ENCODE data around the gene FLNB. TPM values are rescaled to one million over a fixed set of nuclear protein-coding genes. Genes with fewer than 3 reads are reported as not detected.

FLNB gene
- total and polyA plus RNA-seq, 2 of the 8 experiments (the other 6 are each of a cell fraction or from before 2014, with no cell fraction given): 72.3 to 118 TPM

- peaks cover 0 to 3% of the 10 kb centered on the region in 2 experiments for H4K20me1 ChIP-seq (replicated peaks in 1 of 2; ENCODE audit: control insufficient read depth in 1 of 2, insufficient read depth in 2 of 2, low read length in 2 of 2)
- no peaks in the 10 kb centered on the region for H3K79me2 ChIP-seq (ENCODE audit: control insufficient read depth in 1 of 2, insufficient read depth in 2 of 2, low read length in 2 of 2)
- H3K27ac ChIP-seq (ENCODE audit: low read depth, low read length): no peak overlapping the region
- H4K8ac ChIP-seq (ENCODE audit: extremely low read depth, insufficient read depth, low read length): peak overlapping the region; percentile 80; the same call in 1 of the 2 replicates
- no peak overlapping the region for H3K9ac ChIP-seq (replicated peaks in 1 of 4; ENCODE audit: extremely low read depth in 1 of 4, low read depth in 3 of 4, low read length in 3 of 4)
- no peak overlapping the region for H2AK5ac ChIP-seq (ENCODE audit: low read depth, low read length)
- H3K4me2 ChIP-seq (ENCODE audit: insufficient read depth in 1 of 2, low read depth in 2 of 2, low read length in 2 of 2): no peak overlapping the region
- no peaks in the 10 kb centered on the region for H3K9me3 ChIP-seq (ENCODE audit: insufficient read depth in 2 of 2, low read depth in 1 of 2, low read length in 1 of 2)
- H2BK120ac ChIP-seq (replicated peaks; ENCODE audit: low read depth, low read length): no peak overlapping the region
- 79% methylated on average over 10 of the region's 10 CpGs; no CpG with 5 or more reads in 1 of the 2 experiments for WGBS, 2 experiments (ENCODE audit: extremely low coverage in 1 of 2, insufficient coverage in 1 of 2, insufficient read length in 1 of 2, insufficient replicate concordance in 2 of 2, low coverage in 1 of 2, low lambda C conversion rate in 2 of 2, missing lambda C conversion rate in 1 of 2)
- DNase-seq (ENCODE audit: low read depth in 1 of 2, low spot score in 2 of 2): no peak
- H3K27me3 ChIP-seq (replicated peaks in 1 of 4; ENCODE audit: control insufficient read depth in 3 of 4, extremely low read depth in 1 of 4, insufficient read depth in 3 of 4, low read length in 3 of 4): no peaks in the 10 kb centered on the region
- H3K56ac ChIP-seq (replicated peaks; ENCODE audit: insufficient read length, low read depth, low read length): no peak overlapping the region
- no peak overlapping the region for H2BK12ac ChIP-seq (ENCODE audit: low read depth, low read length)
- H3K23me2 ChIP-seq (ENCODE audit: low read depth, low read length): peaks cover 2% of the 10 kb centered on the region; the same call in 1 of the 2 replicates
- no peaks in the 10 kb centered on the region for H3K4me1 ChIP-seq (replicated peaks in 1 of 4; ENCODE audit: control insufficient read depth in 3 of 4, insufficient read depth in 4 of 4, low read length in 3 of 4)
- H3K23ac ChIP-seq (ENCODE audit: insufficient read length): no peak overlapping the region
- ChIA-PET POLR2A (ENCODE audit: partially characterized antibody) (no interaction called here), CTCF (ENCODE audit: partially characterized antibody) (interaction anchor here (0.7 to 2.6 kb wide), 6 partner anchors 10 to 121 kb away, joined by 3 to 12 read pairs (median 3); partner anchors contain the start of gene FLNB)
- no peak overlapping the region for H2BK20ac ChIP-seq (ENCODE audit: low read length)
- H3K4me3 ChIP-seq (ENCODE audit: extremely low read depth in 1 of 4, insufficient read depth in 2 of 4, low read depth in 3 of 4, low read length in 4 of 4): no peak overlapping the region
- H3K18ac ChIP-seq (ENCODE audit: extremely low read depth, low read length): no peak overlapping the region
- no peak overlapping the region for H3K4ac ChIP-seq (replicated peaks; ENCODE audit: insufficient read length, low read depth, low read length)
- no peak for FAIRE-seq
- H2AFZ ChIP-seq (ENCODE audit: low read length): no peak overlapping the region
- H4K5ac ChIP-seq (ENCODE audit: insufficient read length, low read depth, low read length): no peak overlapping the region
- no peak overlapping the region for H2BK5ac ChIP-seq (ENCODE audit: low read depth, low read length)
- no peak overlapping the region for H2BK15ac ChIP-seq (ENCODE audit: low read length)
- TF ChIP-seq NANOG (IDR thresholded peaks at IDR 0.05; ENCODE audit: insufficient read depth, low read depth, low read length, poor library complexity, severe bottlenecking) (no peak), ZNF274 (IDR thresholded peaks at IDR 0.05; ENCODE audit: borderline replicate concordance, extremely low read depth, low read length) (no peak), CHD2 (IDR thresholded peaks at IDR 0.05; ENCODE audit: low read length) (no peak), TAF1 (IDR thresholded peaks at IDR 0.05; ENCODE audit: low read depth, low read length) (no peak), CHD1 (IDR thresholded peaks at IDR 0.05; ENCODE audit: low read depth, low read length) (no peak)
- peaks cover 8 to 58% (median 42%) of the 10 kb centered on the region in 4 experiments for H3K36me3 ChIP-seq (ENCODE audit: control insufficient read depth in 2 of 4, insufficient read depth in 4 of 4, low read length in 3 of 4)
- no peak overlapping the region for H4K91ac ChIP-seq (replicated peaks; ENCODE audit: insufficient read length, low read length)
- H3K79me1 ChIP-seq (ENCODE audit: low read depth, low read length): no peaks in the 10 kb centered on the region; the same call in 1 of the 2 replicates
- H3K14ac ChIP-seq (ENCODE audit: insufficient read length): no peak overlapping the region
These were observed 121.0 kb downstream of the FLNB start for GRCh38 chr3:58129041-58129770.
